Bronchial epithelial cell (primary cell): ENCODE data around the gene WNT3. TPM values are rescaled to one million over a fixed set of nuclear protein-coding genes. Genes with fewer than 3 reads are reported as not detected.
A peak's percentile ranks its signal among the peaks of the same experiment; 100 is the strongest.

Experiments
- DNase-seq: peaks from one replicate; pipeline ENCODE4 v3.0.0-alpha.2; 2010; ENCODE audit warnings: low read depth
- FAIRE-seq: peaks from 2 replicates; lab custom pipeline; 2011; peaks lifted over from hg19 to GRCh38; lab: Jason Lieb, UNC
- H3K27me3 ChIP-seq: 2 replicates; pipeline ENCODE4 v1.5.1; 2011; ENCODE audit warnings: low read length; ENCODE audit not compliant: control insufficient read depth, insufficient read depth
- H3K36me3 ChIP-seq: 2 replicates; pipeline ENCODE4 v1.5.1; 2011; ENCODE audit warnings: low read length; ENCODE audit not compliant: control insufficient read depth, insufficient read depth
- H3K4me3 ChIP-seq: 2 replicates; pipeline ENCODE4 v1.5.1; 2011; ENCODE audit warnings: mild to moderate bottlenecking, low read depth, low read length, control low read depth
- CTCF ChIP-seq: IDR thresholded peaks from 2 replicates; pipeline ENCODE4 v1.5.1; 2011; ENCODE audit warnings: mild to moderate bottlenecking, moderate library complexity, low read length, control low read depth, inconsistent platforms; ENCODE audit not compliant: insufficient read depth, severe bottlenecking
- total RNA-seq: library from RNA; depleted of rRNA; stranded (reverse); fragments of >200 nt; gene quantifications from 2 replicates; pipeline ENCODE4 v1.2.1, GENCODE V29; 2014

WNT3 gene
- total RNA-seq, 1 donor from 2014 or later = 0.79 TPM

GRCh38 chr17:46862949-46863348 is 44.5 kb upstream of the WNT3 start:
- no peak for FAIRE-seq
- TF ChIP-seq CTCF = no peak
- Histone ChIP-seq H3K4me3 (no peak overlapping the region), H3K27me3 (peaks cover 4% of the 10 kb centered on the region), H3K36me3 (no peaks in the 10 kb centered on the region)
- no peak for DNase-seq

GRCh38 chr17:46859996-46860395 is 41.5 kb upstream of the WNT3 start:
- H3K27me3 ChIP-seq = peaks cover under 1% of the 10 kb centered on the region
- no peak overlapping the region for H3K4me3 ChIP-seq
- TF ChIP-seq CTCF = no peak
- H3K36me3 ChIP-seq = no peaks in the 10 kb centered on the region
- FAIRE-seq (no peak), DNase-seq (no peak)

GRCh38 chr17:46857600-46857999 is 39.1 kb upstream of the WNT3 start:
- FAIRE-seq = no peak

GRCh38 chr17:46854948-46855347 is 36.5 kb upstream of the WNT3 start:
- Histone ChIP-seq H3K27me3 (peaks cover 19% of the 10 kb centered on the region), H3K4me3 (no peak overlapping the region), H3K36me3 (no peaks in the 10 kb centered on the region)
- no peak for TF ChIP-seq CTCF
- DNase-seq (no peak), FAIRE-seq (no peak)

More at GRCh38 chr17:46857600-46857999, 39.1 kb upstream of the WNT3 start:
- no peak for DNase-seq
- TF ChIP-seq CTCF = no peak
- Histone ChIP-seq H3K4me3 (no peak overlapping the region), H3K36me3 (no peaks in the 10 kb centered on the region), H3K27me3 (peaks cover 6% of the 10 kb centered on the region)

GRCh38 chr17:46854515-46854914 is 36.0 kb upstream of the WNT3 start:
- Histone ChIP-seq H3K27me3 (peaks cover 19% of the 10 kb centered on the region), H3K4me3 (no peak overlapping the region), H3K36me3 (no peaks in the 10 kb centered on the region)
- TF ChIP-seq CTCF = no peak
- FAIRE-seq = no peak
- no peak for DNase-seq

- DNase-seq (peak; percentile 53), FAIRE-seq (no peak)
- no peak for TF ChIP-seq CTCF
- peaks cover 19% of the 10 kb centered on the region for H3K27me3 ChIP-seq
- no peak overlapping the region for H3K4me3 ChIP-seq
- H3K36me3 ChIP-seq = no peaks in the 10 kb centered on the region
Observed at GRCh38 chr17:46853896-46854444, 35.5 kb upstream of the WNT3 start.
